Measurements from ENCODE around the gene SLC5A5. TPM values are rescaled to one million over a fixed set of nuclear protein-coding genes. Genes with fewer than 3 reads are reported as not detected.

The SLC5A5 gene
- total and polyA plus RNA-seq, 2 of the 8 experiments (the other 6 are each of a cell fraction or from before 2014, with no cell fraction given) = 1.5 to 1.8 TPM

GRCh38 chr19:17888260-17888659, 16.5 kb downstream of the SLC5A5 start:
- Histone ChIP-seq H3K27me3 (replicated peaks in 1 of 4; ENCODE audit: control insufficient read depth in 3 of 4, extremely low read depth in 1 of 4, insufficient read depth in 3 of 4, low read length in 3 of 4) (no peaks in the 10 kb centered on the region; a peak in 1 of 7 replicates), H4K20me1 (replicated peaks in 1 of 2; ENCODE audit: control insufficient read depth in 1 of 2, insufficient read depth in 2 of 2, low read length in 2 of 2) (peaks cover 0 to 1% of the 10 kb centered on the region in 2 experiments), H3K4me2 (ENCODE audit: insufficient read depth in 1 of 2, low read depth in 2 of 2, low read length in 2 of 2) (no peak overlapping the region), H2AK5ac (ENCODE audit: low read depth, low read length) (no peak overlapping the region), H4K91ac (replicated peaks; ENCODE audit: insufficient read length, low read length) (no peak overlapping the region), H2BK15ac (ENCODE audit: low read length) (no peak overlapping the region), H4K8ac (ENCODE audit: extremely low read depth, insufficient read depth, low read length) (no peak overlapping the region), H3K36me3 (ENCODE audit: control insufficient read depth in 2 of 4, insufficient read depth in 4 of 4, low read length in 3 of 4) (no peaks in the 10 kb centered on the region), H3K18ac (ENCODE audit: extremely low read depth, low read length) (no peak overlapping the region), H3K23me2 (ENCODE audit: low read depth, low read length) (no peaks in the 10 kb centered on the region), H4K5ac (ENCODE audit: insufficient read length, low read depth, low read length) (no peak overlapping the region), H3K56ac (replicated peaks; ENCODE audit: insufficient read length, low read depth, low read length) (no peak overlapping the region), H2BK5ac (ENCODE audit: low read depth, low read length) (no peak overlapping the region), H3K4me3 (ENCODE audit: extremely low read depth in 1 of 4, insufficient read depth in 2 of 4, low read depth in 3 of 4, low read length in 4 of 4) (no peak overlapping the region), H2BK20ac (ENCODE audit: low read length) (no peak overlapping the region), H3K27ac (ENCODE audit: low read depth, low read length) (no peak overlapping the region), H3K4me1 (replicated peaks in 1 of 4; ENCODE audit: control insufficient read depth in 3 of 4, insufficient read depth in 4 of 4, low read length in 3 of 4) (no peaks in the 10 kb centered on the region; a peak in 2 of 7 replicates), H3K14ac (ENCODE audit: insufficient read length) (no peak overlapping the region), H2AFZ (ENCODE audit: low read length) (no peak overlapping the region), H3K4ac (replicated peaks; ENCODE audit: insufficient read length, low read depth, low read length) (no peak overlapping the region), H2BK12ac (ENCODE audit: low read depth, low read length) (no peak overlapping the region), H3K9ac (replicated peaks in 1 of 4; ENCODE audit: extremely low read depth in 1 of 4, low read depth in 3 of 4, low read length in 3 of 4) (no peak overlapping the region), H3K79me1 (ENCODE audit: low read depth, low read length) (no peaks in the 10 kb centered on the region), H3K79me2 (ENCODE audit: control insufficient read depth in 1 of 2, insufficient read depth in 2 of 2, low read length in 2 of 2) (no peaks in the 10 kb centered on the region), H2BK120ac (replicated peaks; ENCODE audit: low read depth, low read length) (no peak overlapping the region), H3K23ac (ENCODE audit: insufficient read length) (no peak overlapping the region), H3K9me3 (ENCODE audit: insufficient read depth in 2 of 2, low read depth in 1 of 2, low read length in 1 of 2) (no peaks in the 10 kb centered on the region)
- TF ChIP-seq USF2 (IDR thresholded peaks at IDR 0.05; ENCODE audit: low read length) = no peak
- TF ChIP-seq E2F6 (IDR thresholded peaks at IDR 0.05) = no peak
- no peak for TF ChIP-seq CHD1 (IDR thresholded peaks at IDR 0.05; ENCODE audit: low read depth, low read length)
- no peak for TF ChIP-seq PHF8 (conservative IDR thresholded peaks at IDR 0.05; ENCODE audit: low read depth, low read length)
- TF ChIP-seq POLR2AphosphoS5 (IDR thresholded peaks at IDR 0.05; ENCODE audit: low read depth, low read length) = no peak
- TF ChIP-seq CTBP2 (IDR thresholded peaks at IDR 0.05; ENCODE audit: borderline replicate concordance, insufficient read depth, insufficient read length, low read length) = no peak
- POLR2A ChIA-PET (ENCODE audit: partially characterized antibody) = interaction anchor here (1.4 to 2.0 kb wide), 2 partner anchors 22 to 29 kb away, joined by 5 to 6 read pairs; partner anchors contain the start of gene RPL18A
- WGBS, 2 experiments (ENCODE audit: extremely low coverage in 1 of 2, insufficient coverage in 1 of 2, insufficient read length in 1 of 2, insufficient replicate concordance in 2 of 2, low coverage in 1 of 2, low lambda C conversion rate in 2 of 2, missing lambda C conversion rate in 1 of 2) = 90% methylated on average over 7 of the region's 7 CpGs; no CpG with 5 or more reads in 1 of the 2 experiments
- CTCF ChIA-PET (ENCODE audit: partially characterized antibody) = no interaction called here
- FAIRE-seq (no peak), DNase-seq (ENCODE audit: low read depth in 1 of 2, low spot score in 2 of 2) (no peak)
